ENCODE results near the gene ARHGEF16. TPM values are rescaled to one million over a fixed set of nuclear protein-coding genes. Genes with fewer than 3 reads are reported as not detected.

ARHGEF16 gene
- total RNA-seq, 1 donor from 2014 or later: 4.1 TPM

- no peaks in the 10 kb centered on the region for H3K9me3 Mint-ChIP-seq (ENCODE audit: unreplicated experiment)
- H3K36me3 Mint-ChIP-seq (ENCODE audit: low read depth, unreplicated experiment): no peaks in the 10 kb centered on the region
- FAIRE-seq: no peak
- no peak overlapping the region for H3K4me3 Mint-ChIP-seq (ENCODE audit: unreplicated experiment)
- no peak for TF ChIP-seq CTCF (IDR thresholded peaks at IDR 0.05; ENCODE audit: insufficient read depth, low read depth, low read length)
- no peak for TF ChIP-seq EZH2 (IDR thresholded peaks at IDR 0.05; ENCODE audit: insufficient read depth, low read length)
- Histone ChIP-seq H3K9me3 (ENCODE audit: insufficient read depth, low read depth, low read length) (no peaks in the 10 kb centered on the region), H2AFZ (ENCODE audit: low read depth, low read length) (no peak overlapping the region), H3K27me3 (ENCODE audit: insufficient read depth, low read length) (no peaks in the 10 kb centered on the region), H3K4me3 (ENCODE audit: insufficient read depth, low read depth, low read length) (no peak overlapping the region), H3K4me1 (ENCODE audit: insufficient read depth, low read length) (peaks cover 11% of the 10 kb centered on the region), H4K20me1 (ENCODE audit: insufficient read depth, low read length) (no peaks in the 10 kb centered on the region), H3K79me2 (ENCODE audit: insufficient read depth, low read length) (no peaks in the 10 kb centered on the region), H3K36me3 (ENCODE audit: insufficient read depth, low read length) (no peaks in the 10 kb centered on the region), H3K9ac (ENCODE audit: low read length) (no peak overlapping the region), H3K4me2 (ENCODE audit: low read length) (no peak overlapping the region), H3K27ac (ENCODE audit: low read depth, low read length) (no peak overlapping the region)
- no peak overlapping the region for H3K27ac Mint-ChIP-seq (ENCODE audit: unreplicated experiment)
- peaks cover 2% of the 10 kb centered on the region for H3K4me1 Mint-ChIP-seq (ENCODE audit: low read depth, unreplicated experiment)
- peaks cover 18% of the 10 kb centered on the region for H3K27me3 Mint-ChIP-seq (ENCODE audit: low read depth, unreplicated experiment)
- DNase-seq (ENCODE audit: low read depth): no peak
These were observed 49.0 kb upstream of the ARHGEF16 start for GRCh38 chr1:3405491-3405890.

DNA sequence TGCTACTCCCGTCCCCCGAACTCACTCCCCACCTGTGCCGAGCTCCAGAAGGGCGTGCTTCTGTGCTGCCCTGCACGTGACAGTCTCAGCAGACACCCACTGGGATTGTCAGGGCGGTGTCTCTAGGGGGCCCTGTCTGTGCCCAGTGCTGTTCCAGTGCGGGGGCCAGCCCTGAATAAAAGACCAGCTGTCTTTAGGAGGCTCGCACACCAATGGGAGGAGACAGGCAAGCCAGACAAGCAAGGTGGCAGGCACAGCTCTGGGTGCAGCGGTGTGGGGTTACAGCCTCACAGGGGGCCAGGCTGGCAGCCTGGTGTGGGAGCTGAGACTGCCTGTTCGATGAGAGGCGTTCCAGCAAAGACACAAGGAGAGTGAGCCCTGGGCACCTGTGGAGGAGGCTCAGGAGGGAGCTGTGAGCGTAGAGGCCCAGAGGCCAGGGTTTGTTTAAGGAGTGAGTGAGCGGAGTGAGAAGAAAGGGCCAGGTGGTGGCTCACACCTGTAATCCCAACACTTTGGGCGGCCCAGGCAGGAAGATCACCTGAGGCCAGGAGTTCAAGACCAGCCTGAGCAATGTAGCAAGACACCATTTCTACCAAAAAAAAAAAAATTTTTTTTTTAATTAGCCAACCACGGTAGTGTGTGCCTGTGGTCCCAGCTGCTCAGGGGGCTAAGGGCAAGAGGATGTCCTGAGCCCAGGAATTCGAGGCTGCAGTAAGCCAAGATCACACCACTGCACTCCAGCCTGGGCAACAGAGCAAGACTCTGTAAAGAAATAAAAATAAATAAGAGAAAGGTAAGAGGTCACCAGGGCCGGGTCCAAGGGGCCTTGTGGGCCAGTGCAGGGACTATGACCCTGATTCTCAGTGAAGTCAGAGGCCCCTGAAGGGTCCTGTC is 48.2 kb upstream of the ARHGEF16 start:
- no peak overlapping the region for H3K4me2 ChIP-seq (ENCODE audit: low read length)
- H3K4me3 ChIP-seq (ENCODE audit: insufficient read depth, low read depth, low read length): no peak overlapping the region
- DNase-seq (ENCODE audit: low read depth) (no peak), FAIRE-seq (no peak)
- Mint-ChIP-seq H3K27ac (ENCODE audit: unreplicated experiment) (no peak overlapping the region), H3K36me3 (ENCODE audit: low read depth, unreplicated experiment) (no peaks in the 10 kb centered on the region), H3K27me3 (ENCODE audit: low read depth, unreplicated experiment) (peaks cover 23% of the 10 kb centered on the region), H3K9me3 (ENCODE audit: unreplicated experiment) (no peaks in the 10 kb centered on the region), H3K4me1 (ENCODE audit: low read depth, unreplicated experiment) (peaks cover 2% of the 10 kb centered on the region), H3K4me3 (ENCODE audit: unreplicated experiment) (no peak overlapping the region)
- H3K27me3 ChIP-seq (ENCODE audit: insufficient read depth, low read length): no peaks in the 10 kb centered on the region
- H3K4me1 ChIP-seq (ENCODE audit: insufficient read depth, low read length): peaks cover 11% of the 10 kb centered on the region
- no peaks in the 10 kb centered on the region for H3K79me2 ChIP-seq (ENCODE audit: insufficient read depth, low read length)
- H3K27ac ChIP-seq (ENCODE audit: low read depth, low read length): no peak overlapping the region
- H2AFZ ChIP-seq (ENCODE audit: low read depth, low read length): no peak overlapping the region
- TF ChIP-seq EZH2 (IDR thresholded peaks at IDR 0.05; ENCODE audit: insufficient read depth, low read length): no peak
- no peak for TF ChIP-seq CTCF (IDR thresholded peaks at IDR 0.05; ENCODE audit: insufficient read depth, low read depth, low read length)
- no peak overlapping the region for H3K9ac ChIP-seq (ENCODE audit: low read length)
- no peaks in the 10 kb centered on the region for H3K9me3 ChIP-seq (ENCODE audit: insufficient read depth, low read depth, low read length)
- H3K36me3 ChIP-seq (ENCODE audit: insufficient read depth, low read length): no peaks in the 10 kb centered on the region
- H4K20me1 ChIP-seq (ENCODE audit: insufficient read depth, low read length): no peaks in the 10 kb centered on the region

DNA sequence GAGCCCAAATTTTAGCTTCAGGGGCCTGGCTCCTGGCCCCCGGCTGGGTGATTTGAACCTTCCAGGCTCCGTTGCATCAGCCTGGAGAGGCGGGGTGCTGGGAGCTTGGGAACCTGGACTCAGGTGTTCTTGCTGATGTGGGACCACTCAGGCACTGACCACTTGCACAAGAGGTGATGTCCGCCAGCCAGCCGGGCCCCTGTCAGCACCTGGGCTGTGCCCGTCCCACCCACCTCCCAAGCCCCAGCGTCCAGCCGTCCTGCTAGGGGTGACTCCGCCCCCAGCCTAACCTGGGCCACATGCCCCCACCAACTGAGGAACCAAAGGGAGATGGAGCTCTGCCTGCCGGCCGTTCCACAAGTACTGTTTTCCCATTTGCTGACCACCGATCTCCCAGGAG is 47.4 kb upstream of the ARHGEF16 start:
- FAIRE-seq: no peak
- H3K27me3 ChIP-seq (ENCODE audit: insufficient read depth, low read length): no peaks in the 10 kb centered on the region

More for the DNA sequence above, 47.4 kb upstream of the ARHGEF16 start:
- H3K79me2 ChIP-seq (ENCODE audit: insufficient read depth, low read length): no peaks in the 10 kb centered on the region
- no peak overlapping the region for H3K4me2 ChIP-seq (ENCODE audit: low read length)
- no peak for DNase-seq (ENCODE audit: low read depth)
- H3K4me3 ChIP-seq (ENCODE audit: insufficient read depth, low read depth, low read length): no peak overlapping the region
- no peak overlapping the region for H2AFZ ChIP-seq (ENCODE audit: low read depth, low read length)
- no peak overlapping the region for H3K9ac ChIP-seq (ENCODE audit: low read length)
- H4K20me1 ChIP-seq (ENCODE audit: insufficient read depth, low read length): no peaks in the 10 kb centered on the region
- no peaks in the 10 kb centered on the region for H3K9me3 Mint-ChIP-seq (ENCODE audit: unreplicated experiment)
- no peaks in the 10 kb centered on the region for H3K9me3 ChIP-seq (ENCODE audit: insufficient read depth, low read depth, low read length)
- peaks cover 29% of the 10 kb centered on the region for H3K27me3 Mint-ChIP-seq (ENCODE audit: low read depth, unreplicated experiment)
- H3K4me1 Mint-ChIP-seq (ENCODE audit: low read depth, unreplicated experiment): peaks cover 2% of the 10 kb centered on the region
- no peaks in the 10 kb centered on the region for H3K36me3 ChIP-seq (ENCODE audit: insufficient read depth, low read length)
- no peak for TF ChIP-seq CTCF (IDR thresholded peaks at IDR 0.05; ENCODE audit: insufficient read depth, low read depth, low read length)
- no peak for TF ChIP-seq EZH2 (IDR thresholded peaks at IDR 0.05; ENCODE audit: insufficient read depth, low read length)
- H3K27ac Mint-ChIP-seq (ENCODE audit: unreplicated experiment): no peak overlapping the region
- H3K36me3 Mint-ChIP-seq (ENCODE audit: low read depth, unreplicated experiment): no peaks in the 10 kb centered on the region
- no peak overlapping the region for H3K4me3 Mint-ChIP-seq (ENCODE audit: unreplicated experiment)
- no peak overlapping the region for H3K27ac ChIP-seq (ENCODE audit: low read depth, low read length)
- peaks cover 7% of the 10 kb centered on the region for H3K4me1 ChIP-seq (ENCODE audit: insufficient read depth, low read length)
